Measurements from ENCODE around the gene KCTD20.
A peak's percentile ranks its signal among the peaks of the same experiment; 100 is the strongest.
"Not testable (repeated sequence)": the region's sequence is repeated elsewhere in the genome, so short reads cannot be mapped to it uniquely, and the experiment has no call there.

KCTD20 gene

GRCh38 chr6:36442671-36443470, at the start of gene KCTD20, which contains the start of gene PXT1:
KCTD20 (plus strand) TSS chr6:36443000; CDS start chr6:36470098, 27,098 bp downstream.
PXT1 (minus strand) TSS chr6:36442854; CDS start chr6:36426082, 16,772 bp downstream.
- no peak for TF ChIP-seq ZNF274 (IDR thresholded peaks at IDR 0.05; ENCODE audit: low read depth, low read length)
- H3K4me3 ChIP-seq (ENCODE audit: low read length), result peak within 1 kb of the TSS; percentile 86

- H3K4me3 ChIP-seq (ENCODE audit: low read length), result no peak overlapping the region
- no peak for TF ChIP-seq ZNF274 (IDR thresholded peaks at IDR 0.05; ENCODE audit: low read depth, low read length)
Measured at GRCh38 chr6:36399970-36400369, 42.8 kb upstream of the KCTD20 start.

DNA sequence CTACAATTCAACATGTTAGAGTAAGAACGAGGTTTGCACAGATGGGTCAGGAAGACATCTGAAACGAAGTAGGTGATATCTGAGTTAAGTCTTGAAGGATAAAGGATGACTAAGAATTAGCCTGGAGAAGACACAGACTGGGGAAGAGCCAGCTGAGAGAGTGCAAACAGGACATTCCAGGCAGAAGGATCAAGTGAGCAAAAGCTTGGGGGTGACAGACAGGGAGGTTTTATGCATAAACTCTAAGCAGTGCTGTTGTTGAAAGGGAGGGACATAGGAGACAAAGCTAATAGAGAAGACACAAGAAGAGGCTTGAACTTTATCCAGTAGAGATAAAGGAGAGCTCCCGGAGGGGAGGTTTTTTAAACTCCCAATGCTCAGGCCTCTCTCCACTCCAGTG, 40.3 kb upstream of the KCTD20 start:
- no peak overlapping the region for H3K4me3 ChIP-seq (ENCODE audit: low read length)
- TF ChIP-seq ZNF274 (IDR thresholded peaks at IDR 0.05; ENCODE audit: low read depth, low read length), result no peak

DNA sequence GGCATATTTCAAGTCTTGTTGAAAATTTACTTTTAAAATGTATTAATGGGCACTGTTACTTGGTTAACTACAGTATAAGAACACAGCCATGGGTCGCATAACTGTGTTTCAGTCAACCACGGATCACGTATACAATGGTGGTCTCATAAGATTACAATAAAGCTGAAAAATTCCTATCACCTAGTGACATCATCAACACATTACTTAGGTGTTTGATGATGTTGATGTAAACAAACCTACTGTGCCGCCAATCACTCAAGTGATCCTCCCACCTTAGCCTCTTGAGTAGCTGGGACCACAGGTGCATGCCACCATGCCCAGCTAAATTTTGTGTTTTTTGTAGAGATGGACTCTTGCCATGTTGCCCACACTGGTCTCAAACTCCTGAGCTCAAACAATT, 38.6 kb upstream of the KCTD20 start:
- no peak overlapping the region for H3K4me3 ChIP-seq (ENCODE audit: low read length)
- TF ChIP-seq ZNF274 (IDR thresholded peaks at IDR 0.05; ENCODE audit: low read depth, low read length), result no peak

GRCh38 chr6:36409718-36410117, 33.1 kb upstream of the KCTD20 start:
- not testable (repeated sequence) for H3K4me3 ChIP-seq (ENCODE audit: low read length)

- TF ChIP-seq ZNF274 (IDR thresholded peaks at IDR 0.05; ENCODE audit: low read depth, low read length), result no peak
- no peak overlapping the region for H3K4me3 ChIP-seq (ENCODE audit: low read length)
Measured at GRCh38 chr6:36413489-36414480, 29.0 kb upstream of the KCTD20 start.

GRCh38 chr6:36414481-36414880, 28.3 kb upstream of the KCTD20 start:
- no peak overlapping the region for H3K4me3 ChIP-seq (ENCODE audit: low read length)
- TF ChIP-seq ZNF274 (IDR thresholded peaks at IDR 0.05; ENCODE audit: low read depth, low read length), result no peak

DNA sequence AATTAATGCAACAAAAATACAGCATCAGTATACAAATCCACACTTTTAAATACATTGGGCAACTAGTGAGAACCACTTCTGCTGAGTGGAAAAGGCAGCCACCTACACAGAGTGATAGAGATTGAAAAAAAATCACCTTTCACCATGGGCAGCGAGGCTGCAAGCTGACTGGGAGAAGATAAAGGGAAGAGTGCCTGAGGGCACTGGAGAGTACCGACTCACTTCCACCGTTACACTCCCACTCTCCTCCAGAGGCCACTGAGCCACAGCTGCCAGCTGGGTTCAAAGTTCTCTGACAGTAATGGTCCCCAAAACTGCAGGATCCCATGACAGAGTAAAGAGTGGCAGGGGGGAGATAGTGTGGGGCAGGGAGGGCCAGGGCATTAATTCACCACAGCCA, 24.2 kb upstream of the KCTD20 start:
- H3K4me3 ChIP-seq (ENCODE audit: low read length), result no peak overlapping the region
- no peak for TF ChIP-seq ZNF274 (IDR thresholded peaks at IDR 0.05; ENCODE audit: low read depth, low read length)

- TF ChIP-seq ZNF274 (IDR thresholded peaks at IDR 0.05; ENCODE audit: low read depth, low read length), result no peak
Measured at GRCh38 chr6:36419310-36419709, 23.5 kb upstream of the KCTD20 start.

DNA sequence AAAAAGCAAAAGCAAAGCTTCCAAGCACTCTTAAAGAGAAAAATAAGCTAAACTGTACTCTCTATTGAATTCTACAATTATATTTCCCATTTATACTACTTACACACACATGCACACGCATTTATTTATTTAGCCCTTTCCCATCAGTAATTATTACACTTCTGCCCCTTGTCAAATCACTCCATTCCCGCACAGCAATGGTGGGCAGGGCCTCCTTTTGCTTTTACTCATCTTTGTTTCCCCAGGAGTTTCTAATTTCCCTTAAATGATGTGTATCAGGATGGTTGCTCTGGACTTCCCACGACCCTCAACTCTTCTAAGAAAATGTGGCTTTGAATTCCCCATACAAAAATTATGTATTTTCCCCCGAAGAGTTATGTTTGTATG, 20.1 kb upstream of the KCTD20 start:
- H3K4me3 ChIP-seq (ENCODE audit: low read length), result peak overlapping the region; percentile 63; the same call in 1 of the 2 replicates
- TF ChIP-seq ZNF274 (IDR thresholded peaks at IDR 0.05; ENCODE audit: low read depth, low read length), result no peak

More at GRCh38 chr6:36419310-36419709, 23.5 kb upstream of the KCTD20 start:
- no peak overlapping the region for H3K4me3 ChIP-seq (ENCODE audit: low read length)

DNA sequence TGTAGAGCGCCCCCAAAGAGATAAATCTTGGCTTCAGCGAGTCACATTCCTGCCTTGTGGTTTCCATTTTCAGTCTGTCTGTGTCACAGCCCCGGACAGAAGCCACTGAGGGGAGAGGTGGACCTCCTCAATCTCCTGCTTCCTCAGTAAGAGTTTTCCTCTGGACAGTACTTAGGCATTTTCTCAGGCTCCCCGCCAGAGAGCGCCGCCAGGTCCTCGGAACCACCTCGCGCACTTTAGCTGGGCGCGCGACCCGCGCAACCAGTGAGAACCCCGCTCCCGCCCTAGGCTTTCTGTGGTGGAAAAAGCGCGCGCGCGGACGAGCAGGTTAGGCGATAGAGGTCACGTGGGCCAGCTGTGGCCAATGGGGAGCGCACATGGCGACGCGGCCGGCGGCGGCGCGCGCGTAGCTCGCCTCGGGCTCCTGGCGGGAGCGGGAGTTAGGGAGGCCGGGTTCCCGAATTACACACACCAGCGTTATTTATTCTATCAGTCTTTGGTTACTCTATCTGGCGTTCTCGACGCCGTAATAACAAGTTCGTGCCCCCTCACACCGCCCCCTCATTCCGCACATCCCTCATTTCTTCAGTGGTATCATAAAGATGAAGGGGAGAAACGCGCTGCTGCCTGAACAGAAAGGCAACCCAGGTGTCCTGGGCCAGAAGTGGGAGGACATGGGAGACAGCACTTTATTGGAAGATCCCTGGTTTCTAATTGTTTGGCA, 19.5 kb upstream of the KCTD20 start:
- no peak for TF ChIP-seq ZNF274 (IDR thresholded peaks at IDR 0.05; ENCODE audit: low read depth, low read length)

DNA sequence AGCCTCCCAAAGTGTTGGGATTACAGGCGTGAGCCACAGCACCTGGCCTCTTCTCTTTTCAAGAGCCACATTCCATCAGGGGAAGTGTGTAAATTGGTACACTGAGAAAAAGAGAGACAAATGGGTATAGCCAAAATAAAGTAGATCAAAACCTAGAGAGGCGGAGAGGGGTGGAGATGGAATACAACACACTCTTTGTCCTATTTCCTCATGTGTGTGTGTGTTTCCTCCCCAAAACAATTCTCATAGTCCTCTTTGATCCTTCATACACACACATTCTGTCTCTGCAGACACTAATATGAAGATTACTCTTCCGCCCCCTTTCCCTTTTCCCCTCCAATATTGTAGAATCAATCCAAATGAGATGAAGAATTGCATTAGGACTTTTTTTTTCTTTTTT, 16.2 kb upstream of the KCTD20 start:
- no peak for TF ChIP-seq ZNF274 (IDR thresholded peaks at IDR 0.05; ENCODE audit: low read depth, low read length)
- no peak overlapping the region for H3K4me3 ChIP-seq (ENCODE audit: low read length)

More for the DNA sequence above, 19.5 kb upstream of the KCTD20 start:
- peak overlapping the region; percentile 76 for H3K4me3 ChIP-seq (ENCODE audit: low read length)

DNA sequence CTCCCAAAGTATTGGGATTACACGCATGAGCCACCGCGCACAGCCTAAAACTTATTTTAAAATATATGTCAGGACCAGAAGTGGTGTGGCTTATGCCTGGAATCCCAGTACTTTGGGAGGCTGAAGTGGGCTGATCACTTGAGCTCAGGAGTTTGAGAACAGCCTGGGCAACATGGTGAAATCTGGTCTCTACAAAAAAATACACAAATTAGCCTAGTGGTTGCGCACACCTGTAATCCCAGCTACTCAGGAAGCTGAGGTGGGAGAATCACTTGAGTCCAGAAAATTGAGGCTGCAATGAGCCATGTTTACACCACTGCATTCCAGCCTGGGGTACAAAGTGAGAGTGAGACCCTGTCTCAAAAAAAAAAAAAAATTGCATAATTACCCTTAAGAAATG, 13.9 kb upstream of the KCTD20 start:
- H3K4me3 ChIP-seq (ENCODE audit: low read length), result no peak overlapping the region
- no peak for TF ChIP-seq ZNF274 (IDR thresholded peaks at IDR 0.05; ENCODE audit: low read depth, low read length)

DNA sequence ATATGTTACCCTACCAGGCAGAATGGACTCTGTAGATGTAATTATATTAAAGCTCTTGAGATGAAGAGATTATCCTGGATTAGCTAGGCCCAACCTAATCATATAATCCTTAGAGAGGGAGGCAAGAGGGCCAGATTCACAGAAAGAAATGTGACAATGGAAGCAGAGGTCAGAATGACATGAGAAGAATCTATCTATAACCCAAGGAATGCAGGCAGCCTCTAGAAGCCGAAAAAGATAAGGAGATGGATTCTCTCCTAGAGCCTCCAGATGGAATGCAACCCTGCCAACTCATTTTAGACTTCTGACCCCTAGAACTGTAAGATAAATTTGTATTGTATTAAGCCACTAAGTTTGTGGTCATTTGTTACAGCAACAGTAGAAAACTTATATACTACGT, 12.4 kb upstream of the KCTD20 start:
- no peak for TF ChIP-seq ZNF274 (IDR thresholded peaks at IDR 0.05; ENCODE audit: low read depth, low read length)
- no peak overlapping the region for H3K4me3 ChIP-seq (ENCODE audit: low read length)

Data from GM08714 (cell line).